Upper lobe of right lung (tissue), 1 donor: ENCODE data around the gene PLEKHA6. TPM values are rescaled to one million over a fixed set of nuclear protein-coding genes. Genes with fewer than 3 reads are reported as not detected.

Experiments
- ATAC-seq: fragments of 200-7000 bp; cut with Tn5 transposase; one replicate; pipeline ENCODE4 v1.9.1; 2020; ENCODE audit warnings: mild to moderate bottlenecking, moderate library complexity
- DNase-seq: peaks from one replicate; pipeline ENCODE4 v3.0.0-alpha.2; 2020
- H3K27ac ChIP-seq: fragments of 200-600 bp; one replicate; pipeline ENCODE4 v1.8.0; 2022
- H3K27me3 ChIP-seq: fragments of 200-600 bp; one replicate; pipeline ENCODE4 v1.8.0; 2022; ENCODE audit warnings: mild to moderate bottlenecking
- H3K36me3 ChIP-seq: fragments of 200-600 bp; one replicate; pipeline ENCODE4 v1.8.0; 2022
- H3K4me1 ChIP-seq: fragments of 200-600 bp; one replicate; pipeline ENCODE4 v1.8.0; 2022
- H3K4me3 ChIP-seq: fragments of 200-600 bp; one replicate; pipeline ENCODE4 v1.8.0; 2022; ENCODE audit warnings: mild to moderate bottlenecking
- H3K9me3 ChIP-seq: fragments of 200-600 bp; one replicate; pipeline ENCODE4 v1.8.0; 2022
- intact Hi-C: fragments of 100-400 bp; cut with DNase I; formaldehyde crosslinking; loops from one replicate; pipeline ENCODE4 v1.11.0; 2022
- total RNA-seq: library from RNA; stranded (reverse); fragmentation: NEBNext Ultra II Directional; extraction: Animal tissue kit (Norgen Biotek cat#: 25700); gene quantifications from one replicate; pipeline ENCODE4 v1.2.1, GENCODE V29; 2021
- TF ChIP-seq, protein P1 (sequence below): fragments of 200-600 bp; IDR thresholded peaks from one replicate; pipeline ENCODE4 v1.8.0; 2022; ENCODE audit warnings: antibody characterized with exemption
- donor health status: DM: no; HTN: yes; CAD: no; lungs with severe emphysema.

Gene PLEKHA6
- total RNA-seq, 1 donor from 2014 or later, result 7.1 TPM

DNA sequence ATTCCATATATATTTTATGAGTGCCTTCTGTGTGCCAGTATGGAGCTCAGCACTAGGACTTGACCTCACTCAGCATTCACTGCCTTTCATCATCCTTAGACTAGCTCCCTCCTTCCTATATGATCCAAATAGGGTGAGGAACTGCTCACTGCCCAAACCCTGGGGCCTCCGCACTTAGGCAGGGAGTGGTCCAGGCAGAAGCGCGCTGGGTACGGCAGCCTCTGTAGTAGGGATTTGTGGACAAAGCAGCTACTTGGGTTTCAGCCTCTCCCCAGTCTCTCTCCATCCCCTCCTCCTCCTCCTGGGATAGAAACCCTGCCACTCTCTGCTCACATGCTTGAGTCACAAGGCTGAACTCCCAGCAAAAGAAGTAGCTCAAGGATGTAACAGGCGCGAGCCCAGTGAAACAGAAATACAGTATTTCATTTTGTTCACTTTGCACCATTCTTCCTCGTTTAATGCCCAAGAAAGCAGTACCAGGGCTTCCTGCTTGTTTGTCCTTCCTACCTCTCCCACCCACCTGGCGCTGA is 32.9 kb downstream of the PLEKHA6 start:
- ATAC-seq (no peak), DNase-seq (no peak)
- Histone ChIP-seq H3K36me3 (no peaks in the 10 kb centered on the region), H3K27ac (no peak overlapping the region), H3K4me3 (no peak overlapping the region), H3K4me1 (no peaks in the 10 kb centered on the region), H3K9me3 (no peaks in the 10 kb centered on the region), H3K27me3 (no peaks in the 10 kb centered on the region)
- TF ChIP-seq, protein P1, sequence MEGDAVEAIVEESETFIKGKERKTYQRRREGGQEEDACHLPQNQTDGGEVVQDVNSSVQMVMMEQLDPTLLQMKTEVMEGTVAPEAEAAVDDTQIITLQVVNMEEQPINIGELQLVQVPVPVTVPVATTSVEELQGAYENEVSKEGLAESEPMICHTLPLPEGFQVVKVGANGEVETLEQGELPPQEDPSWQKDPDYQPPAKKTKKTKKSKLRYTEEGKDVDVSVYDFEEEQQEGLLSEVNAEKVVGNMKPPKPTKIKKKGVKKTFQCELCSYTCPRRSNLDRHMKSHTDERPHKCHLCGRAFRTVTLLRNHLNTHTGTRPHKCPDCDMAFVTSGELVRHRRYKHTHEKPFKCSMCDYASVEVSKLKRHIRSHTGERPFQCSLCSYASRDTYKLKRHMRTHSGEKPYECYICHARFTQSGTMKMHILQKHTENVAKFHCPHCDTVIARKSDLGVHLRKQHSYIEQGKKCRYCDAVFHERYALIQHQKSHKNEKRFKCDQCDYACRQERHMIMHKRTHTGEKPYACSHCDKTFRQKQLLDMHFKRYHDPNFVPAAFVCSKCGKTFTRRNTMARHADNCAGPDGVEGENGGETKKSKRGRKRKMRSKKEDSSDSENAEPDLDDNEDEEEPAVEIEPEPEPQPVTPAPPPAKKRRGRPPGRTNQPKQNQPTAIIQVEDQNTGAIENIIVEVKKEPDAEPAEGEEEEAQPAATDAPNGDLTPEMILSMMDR, result no peak
- intact Hi-C loops, result no loop called here

DNA sequence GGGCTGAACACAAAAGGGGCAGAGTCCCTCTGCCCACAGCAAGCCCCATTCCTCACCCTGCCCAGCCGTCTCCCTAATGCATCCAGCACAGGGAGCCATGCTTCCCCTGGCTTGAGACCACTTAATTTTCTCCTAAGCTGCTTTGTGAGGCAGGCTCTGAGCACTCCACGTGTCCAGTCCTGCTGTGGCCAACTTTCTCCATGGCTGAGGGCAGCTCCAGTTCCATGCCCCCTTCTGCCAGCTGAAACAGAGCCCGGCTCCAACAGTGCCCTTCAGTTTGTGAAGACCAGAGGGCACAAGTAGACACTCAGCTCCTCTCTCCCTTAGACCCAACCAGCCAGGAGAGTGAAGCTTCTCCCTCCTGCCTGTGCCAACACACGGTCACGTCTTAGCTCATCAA is 33.8 kb downstream of the PLEKHA6 start:
- H3K27me3 ChIP-seq, result no peaks in the 10 kb centered on the region
- H3K4me1 ChIP-seq, result no peaks in the 10 kb centered on the region
- no peaks in the 10 kb centered on the region for H3K36me3 ChIP-seq
- ATAC-seq (no peak), DNase-seq (no peak)
- intact Hi-C loops, result no loop called here
- TF ChIP-seq, protein P1, result no peak
- H3K4me3 ChIP-seq, result no peak overlapping the region
- H3K27ac ChIP-seq, result no peak overlapping the region
- H3K9me3 ChIP-seq, result no peaks in the 10 kb centered on the region

DNA sequence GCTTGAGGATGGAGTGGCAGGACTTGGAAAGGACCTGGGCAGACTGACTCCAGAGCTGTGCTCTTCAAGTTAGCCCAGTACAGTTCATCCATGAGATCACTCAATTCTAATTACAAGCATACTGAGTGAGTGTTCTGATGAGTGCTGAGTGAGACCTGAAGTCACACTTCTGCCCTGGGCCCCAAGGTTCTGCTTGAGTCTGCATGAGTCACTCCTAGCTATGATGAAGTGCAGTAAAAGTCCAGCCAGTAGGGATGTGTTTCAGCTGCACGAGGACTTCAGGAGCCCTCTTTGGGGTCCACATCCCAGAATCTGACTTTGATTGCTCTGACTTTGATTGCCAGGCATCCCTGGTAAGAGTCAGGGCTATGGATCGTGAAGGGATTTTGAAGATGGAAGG is 35.8 kb downstream of the PLEKHA6 start:
- TF ChIP-seq, protein P1, result no peak
- ATAC-seq, result no peak
- H3K4me1 ChIP-seq, result peaks cover 4% of the 10 kb centered on the region

DNA sequence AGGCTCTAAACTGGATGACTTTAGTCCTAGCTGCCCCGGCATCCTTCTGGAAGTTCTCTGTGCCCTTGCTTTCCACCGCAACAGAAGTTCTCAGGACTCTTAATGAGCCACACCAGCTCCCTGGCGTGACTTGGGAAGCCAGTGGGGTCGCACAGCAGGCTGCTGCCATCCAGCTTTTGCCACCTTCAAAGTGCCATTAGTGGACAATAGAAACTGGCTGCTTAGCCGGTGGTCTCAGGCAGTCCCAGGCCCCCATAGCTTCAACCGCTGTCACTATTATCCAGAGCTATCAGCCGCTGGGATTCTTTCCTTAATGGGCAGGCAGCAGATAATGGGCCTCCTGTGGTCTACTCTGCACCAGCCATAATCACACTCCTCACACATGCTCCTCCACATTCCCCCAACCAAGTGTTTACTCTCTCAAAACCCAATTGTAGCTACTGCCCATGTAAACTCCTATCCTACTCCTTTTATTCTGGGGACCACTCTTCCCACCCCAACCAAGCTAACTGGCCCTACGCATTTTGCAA is 37.3 kb downstream of the PLEKHA6 start:
- TF ChIP-seq, protein P1, result no peak
- H3K4me3 ChIP-seq, result no peak overlapping the region
- no peaks in the 10 kb centered on the region for H3K27me3 ChIP-seq
- H3K27ac ChIP-seq, result no peak overlapping the region
- intact Hi-C loops, result no loop called here
- no peaks in the 10 kb centered on the region for H3K9me3 ChIP-seq
- no peaks in the 10 kb centered on the region for H3K36me3 ChIP-seq
- H3K4me1 ChIP-seq, result peaks cover 4% of the 10 kb centered on the region
- no peak for ATAC-seq
- no peak for DNase-seq

More for the DNA sequence above, 35.8 kb downstream of the PLEKHA6 start:
- no peaks in the 10 kb centered on the region for H3K9me3 ChIP-seq
- no peak overlapping the region for H3K4me3 ChIP-seq
- intact Hi-C loops, result no loop called here
- no peak for DNase-seq
- no peaks in the 10 kb centered on the region for H3K36me3 ChIP-seq
- H3K27ac ChIP-seq, result no peak overlapping the region
- no peaks in the 10 kb centered on the region for H3K27me3 ChIP-seq

DNA sequence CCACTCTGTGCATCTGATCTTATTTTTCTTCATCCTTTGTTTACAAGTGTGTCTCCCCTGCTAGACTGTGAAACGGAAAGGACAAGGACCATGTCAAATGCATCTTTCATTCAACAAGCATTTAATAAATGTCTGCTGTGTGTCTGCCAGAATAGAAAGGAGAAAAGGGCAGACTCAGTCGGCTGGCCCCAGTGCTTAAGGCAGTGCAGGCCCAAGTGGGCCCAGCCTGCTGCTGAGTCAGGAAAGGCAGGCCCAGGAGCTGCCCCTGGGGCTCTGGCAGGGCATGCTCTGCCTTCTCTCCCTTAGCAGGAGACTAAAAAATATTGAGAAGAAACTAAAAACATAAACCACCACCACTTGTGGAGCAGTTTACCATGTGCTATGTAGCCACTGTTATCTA is 38.1 kb downstream of the PLEKHA6 start:
- ATAC-seq, result no peak
- H3K27me3 ChIP-seq, result no peaks in the 10 kb centered on the region
- no peak overlapping the region for H3K27ac ChIP-seq

More for the DNA sequence above, 38.1 kb downstream of the PLEKHA6 start:
- Histone ChIP-seq H3K9me3 (no peaks in the 10 kb centered on the region), H3K4me3 (no peak overlapping the region), H3K36me3 (no peaks in the 10 kb centered on the region), H3K4me1 (peaks cover 4% of the 10 kb centered on the region)
- DNase-seq, result no peak
- intact Hi-C loops, result no loop called here
- TF ChIP-seq, protein P1, result no peak
